Right lobe of liver (tissue), 4 donors: ENCODE data around the gene NOTCH4.

ENCODE experiments used
- CTCF ChIP-seq, 4 donors: fragments of 200-600 bp in 3 of 4; fragments of 450-650 bp in 1 of 4; IDR thresholded peaks; one replicate each; pipeline versions ENCODE4 v1.5.1 to v1.8.0; 2016 to 2022; ENCODE audit warnings: antibody characterized with exemption in 4 of 4, mild to moderate bottlenecking in 2 of 4
- POLR2A ChIP-seq: fragments of 450-650 bp; IDR thresholded peaks from one replicate; pipeline ENCODE4 v1.6.1; 2017; ENCODE audit warnings: antibody characterized with exemption, mild to moderate bottlenecking
- donor health status: DM: no; HTN: no; CAD: no.
- donor health status: DM: no; HTN: no; CAD: no.
- donor health status: DM: no; HTN: yes; CAD: no.

GRCh38 chr6:32175322-32175710 lies 48.6 kb downstream of the NOTCH4 start:
- TF ChIP-seq CTCF (IDR thresholded peaks at IDR 0.05) (no peak), POLR2A (no peak)
